Astrocyte of the cerebellum (primary cell): ENCODE results near the gene NT5C1B.

Source experiments
- DNase-seq: peaks from one replicate; pipeline ENCODE4 v3.0.0-alpha.2; 2011; ENCODE audit warnings: low read depth
- H3K4me3 ChIP-seq: 2 replicates; pipeline ENCODE4 v1.5.1; 2011; ENCODE audit warnings: mild to moderate bottlenecking, low read depth, low read length, moderate library complexity
- in situ Hi-C: cut with HindIII; loops from 2 replicates; pipeline ENCODE4 v1.10.0; 2017; ENCODE audit warnings: low sequenced_read_pairs
- TF ChIP-seq, protein P1 (sequence below): IDR thresholded peaks from 2 replicates; pipeline ENCODE4 v1.5.1; 2012; ENCODE audit warnings: low read length, low read depth, moderate library complexity, mild to moderate bottlenecking; ENCODE audit errors: missing control alignments

Gene NT5C1B

DNA sequence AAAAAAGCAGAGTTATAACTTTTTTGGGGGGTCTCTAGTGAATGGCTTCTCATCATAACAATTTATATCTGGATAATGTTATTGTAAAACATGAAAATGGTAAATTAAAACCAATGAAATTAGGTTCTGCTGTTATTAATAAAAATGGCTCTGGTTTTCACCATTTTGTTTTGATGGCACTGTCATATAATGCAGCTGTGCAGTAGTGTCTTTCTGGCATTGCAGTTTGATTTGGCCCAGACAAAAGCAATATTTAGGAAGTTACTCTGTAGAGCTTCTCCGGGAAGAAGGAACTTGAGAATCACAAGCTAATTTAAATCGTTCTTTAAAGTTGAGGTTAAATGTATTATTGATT, 15.1 kb upstream of the NT5C1B start:
- TF ChIP-seq, protein P1, sequence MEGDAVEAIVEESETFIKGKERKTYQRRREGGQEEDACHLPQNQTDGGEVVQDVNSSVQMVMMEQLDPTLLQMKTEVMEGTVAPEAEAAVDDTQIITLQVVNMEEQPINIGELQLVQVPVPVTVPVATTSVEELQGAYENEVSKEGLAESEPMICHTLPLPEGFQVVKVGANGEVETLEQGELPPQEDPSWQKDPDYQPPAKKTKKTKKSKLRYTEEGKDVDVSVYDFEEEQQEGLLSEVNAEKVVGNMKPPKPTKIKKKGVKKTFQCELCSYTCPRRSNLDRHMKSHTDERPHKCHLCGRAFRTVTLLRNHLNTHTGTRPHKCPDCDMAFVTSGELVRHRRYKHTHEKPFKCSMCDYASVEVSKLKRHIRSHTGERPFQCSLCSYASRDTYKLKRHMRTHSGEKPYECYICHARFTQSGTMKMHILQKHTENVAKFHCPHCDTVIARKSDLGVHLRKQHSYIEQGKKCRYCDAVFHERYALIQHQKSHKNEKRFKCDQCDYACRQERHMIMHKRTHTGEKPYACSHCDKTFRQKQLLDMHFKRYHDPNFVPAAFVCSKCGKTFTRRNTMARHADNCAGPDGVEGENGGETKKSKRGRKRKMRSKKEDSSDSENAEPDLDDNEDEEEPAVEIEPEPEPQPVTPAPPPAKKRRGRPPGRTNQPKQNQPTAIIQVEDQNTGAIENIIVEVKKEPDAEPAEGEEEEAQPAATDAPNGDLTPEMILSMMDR: no peak
- DNase-seq: no peak
- H3K4me3 ChIP-seq: no peak overlapping the region
- in situ Hi-C loops: no loop called here

DNA sequence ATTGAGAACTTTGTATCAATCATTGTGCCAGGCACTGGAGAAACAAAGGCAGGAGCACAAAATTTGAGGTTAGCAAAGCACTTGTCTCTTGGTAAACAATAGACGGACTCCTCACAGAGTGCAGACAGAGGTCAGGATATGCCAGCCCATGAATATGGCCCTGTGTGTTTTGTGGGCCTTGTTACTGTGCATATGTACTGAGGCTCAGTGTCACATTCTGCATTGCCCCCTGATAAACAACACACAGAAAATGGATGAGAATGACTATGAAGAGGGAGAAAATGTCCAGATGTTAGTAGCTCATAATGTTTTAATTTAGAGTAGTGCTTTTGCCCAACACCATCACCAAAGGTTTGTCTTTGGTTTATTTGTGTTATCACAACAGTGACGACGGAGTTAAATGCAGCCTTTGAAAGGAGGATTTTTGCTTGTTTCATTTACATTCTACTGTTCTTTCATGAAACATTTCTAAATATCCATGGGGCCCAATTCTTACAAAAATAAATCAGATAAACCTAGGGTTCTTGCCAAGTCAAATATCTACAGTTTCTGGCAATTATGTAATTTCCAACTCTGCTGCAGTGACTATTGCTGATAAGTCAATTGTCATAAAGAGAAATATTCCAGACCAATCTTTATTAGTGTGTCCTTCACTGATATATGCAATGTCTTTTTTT, 14.6 kb upstream of the NT5C1B start:
- no peak overlapping the region for H3K4me3 ChIP-seq
- TF ChIP-seq, protein P1: no peak
- DNase-seq: no peak
- in situ Hi-C loops: no loop called here

- DNase-seq: no peak
- no peak overlapping the region for H3K4me3 ChIP-seq
Observed at GRCh38 chr2:18602298-18602697, 12.9 kb upstream of the NT5C1B start.

GRCh38 chr2:18600255-18600613, 10.9 kb upstream of the NT5C1B start:
- DNase-seq: no peak
- TF ChIP-seq, protein P1: no peak
- H3K4me3 ChIP-seq: no peak overlapping the region
- in situ Hi-C loops: no loop called here

More at GRCh38 chr2:18602298-18602697, 12.9 kb upstream of the NT5C1B start:
- in situ Hi-C loops: no loop called here
- TF ChIP-seq, protein P1: no peak

- in situ Hi-C loops: no loop called here
- H3K4me3 ChIP-seq: no peak overlapping the region
- DNase-seq: no peak
- TF ChIP-seq, protein P1: no peak
Observed at GRCh38 chr2:18599509-18600254, 10.3 kb upstream of the NT5C1B start.

GRCh38 chr2:18598848-18599484, 9.6 kb upstream of the NT5C1B start:
- no peak overlapping the region for H3K4me3 ChIP-seq
- DNase-seq: no peak
- TF ChIP-seq, protein P1: no peak
- in situ Hi-C loops: no loop called here
